GM12878 (cell line): ENCODE data around the gene TIMM21. TPM values are rescaled to one million over a fixed set of nuclear protein-coding genes. Genes with fewer than 3 reads are reported as not detected.

Experiments used
- ATAC-seq: fragments of 200-7000 bp; cut with Tn5 transposase; 3 replicates; pipeline ENCODE4 v1.9.1; 2020; ENCODE audit warnings: mild to moderate bottlenecking, moderate library complexity
- BruUV-seq: library from RNA; stranded (reverse); fragments of 400-500 nt; replicated peaks from 2 replicates; lab custom pipeline; 2021; lab: Mats Ljungman, UMichigan
- CTCF ChIA-PET: fragments of 300-600 bp; sonication (Branson Sonifier 250); formaldehyde crosslinking; extraction: SDS; loops from one replicate; lab custom pipeline; 2021; ENCODE audit warnings: inconsistent platforms; lab: Yijun Ruan, JAX
- POLR2A ChIA-PET: fragments of 350-600 bp; formaldehyde crosslinking; extraction: SDS; loops from one replicate; lab custom pipeline; 2021; ENCODE audit warnings: inconsistent platforms; lab: Charles Lee
- RAD21 ChIA-PET: fragments of 300-600 bp; sonication (Branson Sonifier 250); formaldehyde crosslinking; loops from one replicate; lab custom pipeline; 2023; ENCODE audit warnings: antibody characterized with exemption; ENCODE audit not compliant: unreplicated experiment; lab: Charles Lee
- SMC1A ChIA-PET: fragments of 300-600 bp; sonication (Branson Sonifier 250); formaldehyde crosslinking; loops from one replicate; lab custom pipeline; 2023; ENCODE audit not compliant: unreplicated experiment, uncharacterized antibody; lab: Charles Lee
- DNase-seq: peaks from one replicate; pipeline ENCODE4 v3.0.0-alpha.2; 2011; ENCODE audit warnings: low read depth, low spot score
- FAIRE-seq: peaks from 3 replicates; lab custom pipeline; 2011; peaks lifted over from hg19 to GRCh38; lab: Jason Lieb, UNC
- H2AFZ ChIP-seq: 2 replicates; pipeline ENCODE4 v1.6.0; 2011; ENCODE audit warnings: low read depth, low read length, control low read depth; ENCODE audit not compliant: control insufficient read depth
- H3K27ac ChIP-seq: 2 replicates; pipeline ENCODE4 v1.5.1; 2011; ENCODE audit warnings: control low read depth; ENCODE audit not compliant: control insufficient read depth, insufficient read depth
- H3K27me3 ChIP-seq, 2 experiments: replicated peaks in 1 of 2; 2 replicates each; pipeline versions ENCODE4 v1.6.0 to v1.6.1; 2011; ENCODE audit warnings: low read length in 1 of 2; ENCODE audit not compliant: control insufficient read depth in 2 of 2, insufficient read depth in 2 of 2
- H3K36me3 ChIP-seq, 2 experiments: 2 replicates each; pipeline ENCODE4 v1.5.1; 2011; ENCODE audit warnings: low read length in 1 of 2; ENCODE audit not compliant: control insufficient read depth in 2 of 2, insufficient read depth in 2 of 2
- H3K4me1 ChIP-seq: 2 replicates; pipeline ENCODE4 v1.6.1; 2011; ENCODE audit warnings: mild to moderate bottlenecking, low read length, moderate library complexity, mixed read lengths; ENCODE audit not compliant: control insufficient read depth, insufficient read depth
- H3K4me2 ChIP-seq: 2 replicates; pipeline ENCODE4 v1.6.0; 2011; ENCODE audit warnings: control low read depth; ENCODE audit not compliant: control insufficient read depth, insufficient read depth
- H3K4me3 ChIP-seq: fragments of 200-600 bp; sonication (generic); 2 replicates; pipeline ENCODE4 v1.5.1; 2016
- H3K79me2 ChIP-seq: 2 replicates; pipeline ENCODE4 v1.6.0; 2011; ENCODE audit warnings: low read length; ENCODE audit not compliant: control insufficient read depth, insufficient read depth
- H3K9ac ChIP-seq: 2 replicates; pipeline ENCODE4 v1.8.0; 2011; ENCODE audit warnings: low read length, control low read depth, mixed read lengths; ENCODE audit not compliant: control insufficient read depth, insufficient read depth
- H3K9me3 ChIP-seq: replicated peaks from 3 replicates; pipeline ENCODE4 v1.5.1; 2011; ENCODE audit warnings: mild to moderate bottlenecking, low read length; ENCODE audit not compliant: control insufficient read depth, insufficient read depth
- H4K20me1 ChIP-seq: 2 replicates; pipeline ENCODE4 v1.6.0; 2011; ENCODE audit not compliant: control insufficient read depth, insufficient read depth
- BCL3 ChIP-seq: IDR thresholded peaks from 2 replicates; pipeline ENCODE4 v1.6.1; 2011; ENCODE audit warnings: borderline replicate concordance, low read depth, mild to moderate bottlenecking, moderate library complexity, low read length; ENCODE audit not compliant: insufficient read depth, poor library complexity, severe bottlenecking
- POLR2AphosphoS2 ChIP-seq: IDR thresholded peaks from 2 replicates; pipeline ENCODE4 v1.6.1; 2011; ENCODE audit warnings: low read depth, mild to moderate bottlenecking, low read length, improper control_type of control experiment, moderate library complexity
- PRDM15 ChIP-seq: fragments of 450-650 bp; formaldehyde crosslinking; IDR thresholded peaks from 2 replicates; pipeline ENCODE4 v1.4.0; 2020; ENCODE audit warnings: mild to moderate bottlenecking, moderate library complexity
- SRF ChIP-seq, 2 experiments: IDR thresholded peaks; 2 replicates each; pipeline ENCODE4 v1.6.1; 2011; ENCODE audit warnings: low read depth in 2 of 2, low read length in 2 of 2, mild to moderate bottlenecking in 1 of 2, moderate library complexity in 1 of 2
- TCF7 ChIP-seq: IDR thresholded peaks from 2 replicates; pipeline ENCODE4 v1.6.1; 2014; ENCODE audit warnings: antibody characterized with exemption, borderline replicate concordance
- WGBS: methylation state at CpG from one replicate; pipeline ENCODE4 v1.1.6; 2016; ENCODE audit warnings: low lambda C conversion rate; ENCODE audit not compliant: insufficient replicate concordance, insufficient coverage; ENCODE audit errors: missing lambda C conversion rate; 5-methylcytosine and 5-hydroxymethylcytosine counted together
- in situ Hi-C: fragments of 300-500 bp; cut with MboI; formaldehyde crosslinking; loops from 9 replicates; pipeline ENCODE4 v1.14.3; 2018; ENCODE audit warnings: mixed read lengths
- intact Hi-C: fragments of 100-400 bp; cut with micrococcal nuclease; formaldehyde crosslinking; loops from one replicate; pipeline ENCODE4 v1.14.2; 2022; ENCODE audit not compliant: unreplicated experiment
- polyA plus RNA-seq, 11 experiments: library from polyadenylated mRNA; depleted of rRNA in 4 of 11; unstranded in 6 of 11; stranded (reverse) in 5 of 11; fragments of >200 nt; fragmentation: Nextera tagmentation in 4 of 11; fragmentation: Illumina TruSeq in 1 of 11; extraction: Ambion mirVana in 4 of 11; extraction: Trizol in 1 of 11; gene quantifications; 1 replicate in 1 of 11; 2 replicates in 10 of 11; pipeline versions ENCODE4 v1.2.1 to v1.2.3, GENCODE V29; 2011 to 2016; ENCODE audit warnings: inconsistent platforms in 2 of 11, missing spikeins in 2 of 11, low read depth in 1 of 11
- total RNA-seq, 4 experiments: library from RNA; depleted of rRNA in 3 of 4; stranded (reverse); fragments of >200 nt in 3 of 4; fragmentation: Illumina TruSeq in 1 of 4; extraction: Trizol in 1 of 4; gene quantifications; 2 replicates each; pipeline versions ENCODE4 v1.2.1 to v1.2.3, GENCODE V29; 2013 to 2021

Gene TIMM21
- total and polyA plus RNA-seq, 10 of the 15 experiments (the other 5 are each of a cell fraction or from before 2014, with no cell fraction given): 39.5 to 203 (median 83.4) TPM

GRCh38 chr18:74183130-74183529 lies 34.8 kb downstream of the TIMM21 start:
- no TSS peak for BruUV-seq
- ChIA-PET CTCF (no interaction called here), POLR2A (no interaction called here), RAD21 (no interaction called here), SMC1A (interaction anchor here (0.9 kb wide), 1 partner anchor 159 kb away, joined by 3 read pairs; no protein-coding TSS in a partner anchor)
- no peak overlapping the region for H2AFZ ChIP-seq
- in situ Hi-C loops: no loop called here
- H3K36me3 ChIP-seq: no peaks in the 10 kb centered on the region
- intact Hi-C loops: no loop called here
- no CpG with 5 or more reads among the region's 3 CpGs for WGBS
- H3K4me2 ChIP-seq: no peak overlapping the region
- H3K4me3 ChIP-seq: no peak overlapping the region
- H3K4me1 ChIP-seq: no peaks in the 10 kb centered on the region
- H3K9ac ChIP-seq: no peak overlapping the region
- ATAC-seq (no peak), FAIRE-seq (no peak), DNase-seq (no peak)
- H3K79me2 ChIP-seq: no peaks in the 10 kb centered on the region
- TF ChIP-seq POLR2AphosphoS2 (no peak), PRDM15 (CRISPR knock-in tag) (no peak), TCF7 (no peak), BCL3 (no peak), SRF (IDR thresholded peaks at IDR 0.05; ENCODE audit: low read depth in 2 of 2, low read length in 2 of 2) (no peak)
- H3K27ac ChIP-seq: no peak overlapping the region
- no peaks in the 10 kb centered on the region for H3K9me3 ChIP-seq
- H3K27me3 ChIP-seq: peaks cover 0 to 4% of the 10 kb centered on the region in 2 experiments
- H4K20me1 ChIP-seq: no peaks in the 10 kb centered on the region
